SHP77 treated with DMSO at 0.1 percent for 48 hours (cell line): ENCODE measurements around the gene THAP2.

Experiments used
- DNase-seq: peaks from one replicate; lab custom pipeline; 2025; lab: John Stamatoyannopoulos, UW

Gene THAP2

DNA sequence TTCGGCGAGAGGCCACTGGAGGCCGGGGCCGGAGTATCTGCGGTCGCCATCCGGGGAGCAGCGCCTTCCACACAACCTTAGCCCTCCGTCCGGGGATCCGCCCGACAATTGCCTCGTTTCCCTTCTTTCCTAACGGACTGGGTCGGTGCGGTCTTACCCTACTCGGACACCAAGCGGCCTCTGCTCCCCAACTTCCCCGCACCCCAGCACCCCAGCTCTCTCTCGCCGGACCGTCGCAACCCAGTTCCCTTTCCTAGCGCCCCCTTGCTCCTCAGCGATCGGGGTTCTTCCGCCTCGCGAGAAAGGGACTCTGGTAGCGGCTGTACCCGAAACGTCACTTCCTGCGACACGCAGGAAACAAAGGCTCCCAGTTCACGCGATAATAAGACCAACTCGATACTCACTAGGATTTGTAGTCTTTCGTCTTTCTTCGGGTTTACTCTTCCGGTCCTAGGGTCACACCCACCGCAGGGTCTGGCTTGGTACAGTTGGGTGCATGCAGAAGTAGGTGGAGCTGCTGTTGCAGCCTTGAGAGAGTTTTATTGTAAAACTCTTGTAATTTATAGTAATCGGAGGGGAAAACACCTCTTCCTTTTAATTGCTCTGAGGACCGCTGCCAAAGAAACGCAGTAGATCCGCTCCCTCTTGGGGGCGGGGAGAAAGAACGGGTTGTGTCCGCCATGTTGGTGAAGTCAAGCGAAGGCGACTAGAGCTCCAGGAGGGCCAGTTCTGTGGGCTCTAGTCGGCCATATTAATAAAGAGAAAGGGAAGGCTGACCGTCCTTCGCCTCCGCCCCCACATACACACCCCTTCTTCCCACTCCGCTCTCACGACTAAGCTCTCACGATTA, at the start of gene THAP2, which contains the start of gene ZFC3H1:
Gene THAP2, plus strand, starts transcription at position 741 of the 850 bp plus-strand sequence. CDS start 209 bp downstream, outside the sequence.
Gene ZFC3H1, minus strand, starts transcription at position 288 of the 850 bp plus-strand sequence. Its CDS starts 238 bp downstream, at position 50.
- DNase-seq: peak; percentile 99

DNA sequence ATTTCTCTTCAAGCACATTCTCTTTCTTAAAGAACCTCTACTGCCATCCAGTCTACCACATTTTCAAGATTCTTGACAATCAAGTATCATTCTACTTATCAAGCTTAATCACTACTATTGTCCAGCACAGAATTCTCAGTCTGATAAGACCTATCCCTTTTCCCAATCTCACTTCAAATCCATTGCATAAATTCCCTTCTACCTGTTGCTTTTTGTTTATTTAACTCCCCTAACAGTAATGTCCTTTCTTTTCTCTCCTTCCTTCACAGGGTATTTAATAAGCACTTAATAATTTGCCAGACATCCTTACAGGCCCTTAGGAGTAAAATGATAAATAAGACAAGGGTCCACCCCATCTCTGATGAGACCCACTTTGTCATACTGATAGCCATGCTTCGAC, 42.2 kb upstream of the THAP2 start:
- no peak for DNase-seq

DNA sequence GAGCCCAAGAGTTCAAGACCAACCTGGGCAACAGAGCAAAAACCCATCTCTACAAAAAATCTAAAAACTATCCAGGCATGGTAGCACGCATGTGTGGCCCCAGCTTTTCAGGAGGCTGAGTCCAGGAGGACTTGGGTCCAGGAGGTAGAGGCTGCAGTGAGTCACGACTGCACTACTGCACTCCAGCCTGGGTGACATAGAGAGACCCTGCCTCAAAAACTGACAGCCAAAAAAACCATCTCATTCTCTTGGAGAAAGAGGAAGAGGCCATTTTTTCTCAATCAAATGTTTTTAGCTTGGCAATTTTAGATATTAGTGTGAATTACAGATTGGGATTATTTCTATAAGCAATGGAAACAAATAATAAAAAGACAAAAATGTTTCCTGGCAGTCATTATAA, 38.6 kb upstream of the THAP2 start:
- DNase-seq: no peak

DNA sequence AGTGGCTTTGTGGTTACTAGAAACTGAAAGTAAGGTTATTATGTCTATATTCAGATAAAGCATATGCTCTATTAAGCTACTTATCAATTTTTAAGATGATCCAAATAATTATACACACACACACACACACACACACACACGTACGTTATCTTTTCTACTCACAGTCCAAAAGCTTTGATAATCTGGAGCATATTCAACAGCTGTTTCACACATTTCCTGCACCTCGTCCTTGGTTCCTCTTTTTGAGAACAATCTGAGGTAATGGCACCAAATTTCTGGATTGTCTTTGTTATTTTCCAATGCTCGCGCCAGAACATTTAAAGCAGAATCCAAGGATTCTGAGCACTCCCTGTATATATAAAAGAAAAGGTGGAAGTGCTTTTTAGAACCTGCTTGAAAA, 38.0 kb upstream of the THAP2 start:
- no peak for DNase-seq

DNA sequence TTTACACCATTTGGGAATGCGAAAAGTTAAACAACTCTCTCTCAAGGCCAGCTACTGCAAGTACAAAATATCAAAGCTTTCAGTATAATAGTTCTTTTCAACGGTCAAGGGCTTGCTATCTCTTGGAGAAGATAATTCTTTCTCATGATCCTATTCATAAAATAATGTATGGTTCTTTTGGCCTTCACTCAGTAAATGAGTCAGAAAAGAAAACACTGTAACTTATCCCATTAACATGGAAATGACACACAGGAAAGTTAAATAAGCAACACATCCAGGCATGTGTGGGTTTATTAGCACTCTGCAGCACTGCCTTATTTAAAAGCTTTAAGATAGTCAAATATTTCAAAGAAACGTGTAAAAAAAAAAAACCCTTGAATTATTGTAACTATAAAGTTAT, 37.3 kb upstream of the THAP2 start:
- no peak for DNase-seq

DNA sequence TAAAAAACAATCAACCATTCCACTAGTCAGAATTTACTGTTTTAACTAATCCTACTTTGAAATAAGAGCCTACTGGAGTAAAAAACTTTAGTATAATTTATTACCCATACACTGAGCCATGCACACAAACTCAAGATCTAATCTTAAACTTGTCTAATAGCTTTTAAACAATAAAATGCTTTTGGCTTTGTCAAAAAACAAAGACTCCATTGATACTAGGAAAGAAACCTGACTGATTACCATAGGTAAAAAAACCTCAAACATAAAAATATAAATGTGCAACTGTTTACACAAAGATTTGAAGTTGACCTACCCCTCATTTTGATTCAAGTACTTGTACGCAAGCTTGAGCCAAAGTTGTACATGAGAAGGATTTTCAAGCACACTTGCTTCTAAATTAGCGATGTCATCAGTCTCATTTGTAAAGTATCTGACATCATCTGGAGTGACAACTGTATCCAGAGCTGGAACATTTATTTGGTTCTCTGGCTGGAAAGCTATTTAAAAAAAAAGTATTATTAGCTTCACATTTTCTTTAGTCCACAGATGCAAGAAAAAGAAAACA, 36.6 kb upstream of the THAP2 start:
- no peak for DNase-seq

DNA sequence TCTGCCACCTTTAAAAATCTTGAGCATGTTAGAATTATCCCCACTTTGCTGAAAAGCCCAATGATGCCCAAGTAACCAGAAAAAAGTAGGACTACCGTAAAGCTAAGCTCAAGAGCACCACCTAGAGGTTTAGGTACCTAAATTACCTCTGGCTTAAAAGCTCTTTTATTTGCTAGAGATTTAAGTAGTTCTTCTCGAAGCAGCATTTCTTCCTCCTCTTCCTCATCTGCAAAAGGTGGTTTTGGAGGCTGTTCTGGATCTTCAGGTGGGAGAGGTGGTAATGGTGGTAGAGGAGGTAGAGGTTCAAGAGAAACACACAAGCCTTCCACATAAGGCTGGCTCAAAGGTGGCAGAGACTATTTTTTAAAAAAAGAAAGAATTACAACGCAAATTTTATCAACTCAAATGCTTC, 27.4 kb upstream of the THAP2 start:
- DNase-seq: peak; percentile 50

DNA sequence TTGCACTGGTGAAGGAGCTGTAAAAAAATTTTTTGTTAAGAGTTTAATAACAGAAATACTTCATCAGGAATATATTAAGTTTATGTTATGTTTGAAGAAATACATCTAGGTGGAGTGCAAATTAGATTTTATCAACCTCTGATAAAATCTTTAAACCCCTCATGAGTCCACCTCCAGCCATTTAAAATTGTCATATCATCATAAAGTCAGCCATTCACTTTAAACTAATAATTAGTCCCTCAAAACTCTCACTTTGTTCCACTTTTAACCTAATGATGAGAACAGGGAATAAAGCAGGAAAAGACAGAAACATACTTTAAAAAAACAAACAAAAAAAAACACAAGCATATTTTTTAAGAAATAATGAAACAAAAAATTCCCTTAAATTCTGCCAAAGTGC, 25.6 kb upstream of the THAP2 start:
- DNase-seq: no peak

DNA sequence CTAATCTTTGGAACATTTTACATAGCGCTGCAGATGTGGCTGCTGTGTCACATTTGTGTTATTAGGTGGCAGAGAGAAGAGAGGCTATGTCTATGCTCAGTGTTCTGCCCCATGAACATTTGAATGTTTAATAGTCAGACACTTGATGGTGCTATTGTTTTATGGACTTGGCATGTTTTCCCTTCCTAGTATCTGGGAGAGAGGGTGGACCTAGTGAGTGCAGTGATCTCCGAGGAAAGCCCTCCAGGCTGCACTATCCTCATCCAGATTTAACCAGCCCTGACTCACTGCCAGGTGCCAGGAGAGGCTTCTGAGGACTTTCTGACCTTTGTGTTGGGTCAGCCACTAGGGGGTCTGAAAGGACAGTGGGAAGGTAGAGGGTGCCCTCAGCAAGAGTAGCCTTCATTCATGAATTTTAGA, 24.8 kb upstream of the THAP2 start:
- no peak for DNase-seq

DNA sequence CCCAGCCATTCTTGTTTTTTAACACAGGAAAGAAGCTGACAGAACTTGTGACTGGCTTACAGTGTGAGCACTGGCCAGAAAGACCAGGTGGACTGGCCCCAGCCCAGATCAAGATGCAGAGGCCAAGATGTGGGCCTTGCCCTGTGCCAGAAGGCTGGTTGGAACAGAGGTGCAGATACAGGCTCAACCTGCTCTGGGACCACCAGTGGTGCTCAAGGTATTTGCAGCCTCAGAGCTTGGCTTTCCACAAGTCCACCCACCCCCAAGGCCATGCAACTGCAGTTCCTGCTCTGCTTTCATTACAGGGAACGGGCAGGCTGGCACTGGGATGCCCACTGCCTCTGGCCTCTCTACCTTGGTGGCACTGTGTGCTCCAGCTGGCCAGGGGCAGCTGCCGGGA, 23.8 kb upstream of the THAP2 start:
- no peak for DNase-seq

DNA sequence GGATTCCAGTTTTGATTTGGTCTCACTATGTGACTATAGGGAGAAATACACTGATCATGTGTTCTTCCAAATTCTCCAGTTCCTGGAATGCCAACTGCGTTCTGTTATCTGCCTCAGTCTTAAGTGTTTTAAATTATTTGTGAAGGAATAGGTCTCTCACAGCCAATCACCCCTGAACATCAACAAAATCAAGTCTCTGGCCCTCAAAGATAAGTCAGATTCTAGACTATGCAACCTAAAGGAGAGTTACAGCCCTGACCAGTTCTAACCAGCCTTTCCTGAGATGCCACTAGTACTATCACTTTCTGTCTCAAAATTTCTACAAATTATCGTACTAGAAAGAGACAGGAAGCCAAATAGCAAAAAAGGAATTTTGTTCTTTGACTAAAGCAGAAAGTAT, 22.7 kb upstream of the THAP2 start:
- DNase-seq: no peak

DNA sequence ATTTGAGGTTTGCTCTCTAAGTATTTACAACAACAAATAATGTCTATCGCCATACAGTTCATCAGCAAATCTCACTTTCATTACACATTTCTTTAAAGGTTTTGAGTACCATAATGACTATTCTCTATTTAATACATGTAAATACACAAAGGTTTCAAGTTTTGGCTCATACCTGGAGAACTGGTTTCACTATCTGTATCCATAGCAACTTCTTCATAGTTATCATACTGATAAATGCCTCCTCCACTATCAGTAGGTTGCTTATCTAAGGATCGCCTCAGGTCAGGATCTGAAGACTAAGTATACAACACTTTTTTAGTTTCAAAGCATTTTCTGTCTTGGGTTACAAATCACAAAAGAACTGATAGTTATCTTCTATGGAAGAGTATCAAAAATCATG, 21.8 kb upstream of the THAP2 start:
- no peak for DNase-seq

DNA sequence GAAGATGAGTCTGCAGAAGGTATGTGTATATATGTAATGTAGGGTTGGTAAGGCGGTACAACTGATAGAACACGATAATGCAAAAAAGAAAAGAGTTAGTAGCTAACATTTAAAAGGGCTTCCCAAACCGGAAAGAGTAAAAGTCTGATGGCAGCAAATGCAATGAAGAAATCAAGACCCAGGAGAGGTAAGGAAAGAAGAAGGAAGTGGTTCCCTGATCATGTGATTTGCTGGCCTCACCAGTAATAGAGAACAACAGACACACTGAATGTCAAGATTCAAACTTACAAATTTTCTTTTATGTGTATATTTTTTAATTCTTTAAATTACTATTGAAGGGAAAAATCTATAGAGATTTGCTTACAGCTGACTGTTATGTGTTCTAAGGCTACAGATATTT, 18.8 kb upstream of the THAP2 start:
- DNase-seq: no peak

DNA sequence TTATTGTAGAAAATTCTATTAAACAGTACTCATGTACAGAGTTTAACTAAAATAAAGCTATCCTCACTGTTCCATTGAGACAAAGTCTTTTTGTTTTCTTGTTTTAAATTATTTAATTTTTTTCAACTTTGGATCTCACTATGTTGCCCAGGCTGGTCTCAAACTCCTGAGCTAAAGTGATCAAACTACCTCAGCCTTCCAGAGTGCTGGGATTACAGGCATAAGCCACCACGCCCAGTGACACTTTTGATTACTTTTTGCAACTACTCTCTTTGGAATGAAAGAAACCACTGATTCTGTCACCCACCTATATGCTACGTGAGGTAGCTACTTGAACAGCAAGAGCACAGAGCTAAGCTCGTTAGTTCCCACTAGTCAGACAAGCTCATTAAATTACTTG, 17.6 kb upstream of the THAP2 start:
- DNase-seq: no peak

DNA sequence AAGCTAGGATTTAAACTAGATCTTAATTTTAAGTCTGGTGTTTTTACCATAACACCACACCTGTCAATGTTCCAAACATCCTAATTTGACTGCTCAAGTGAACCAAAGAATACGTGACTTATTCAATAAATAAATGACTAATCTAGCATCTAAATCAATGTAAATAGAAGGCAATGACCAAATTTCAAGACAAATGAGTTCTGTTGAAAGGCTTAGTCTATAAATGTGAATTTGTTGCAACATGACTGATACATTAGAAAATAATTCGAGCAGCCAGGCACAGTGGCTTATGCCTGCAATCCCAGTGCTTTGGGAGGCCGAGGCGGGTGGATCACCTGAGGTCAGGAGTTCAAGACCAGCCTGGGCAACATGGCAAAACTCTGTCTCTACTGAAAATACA, 15.6 kb upstream of the THAP2 start:
- DNase-seq: no peak

DNA sequence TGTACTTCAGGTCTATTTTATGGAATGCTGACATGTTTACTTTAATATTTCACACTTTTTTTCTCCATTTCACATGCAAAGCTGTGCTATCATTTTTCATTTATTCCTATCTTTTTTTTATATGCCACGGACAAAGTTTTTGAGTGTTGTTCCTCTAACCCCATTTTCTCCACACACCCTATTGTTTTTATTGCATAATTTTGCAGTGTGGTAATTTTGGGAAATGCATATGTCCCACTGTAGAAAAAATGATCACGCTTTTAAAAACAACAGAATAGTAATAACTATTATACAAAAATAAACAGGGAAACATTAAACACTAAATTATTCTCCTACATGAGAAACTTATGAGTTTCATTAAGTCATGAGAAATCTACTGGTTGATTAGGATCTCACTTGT, 14.7 kb upstream of the THAP2 start:
- DNase-seq: no peak

DNA sequence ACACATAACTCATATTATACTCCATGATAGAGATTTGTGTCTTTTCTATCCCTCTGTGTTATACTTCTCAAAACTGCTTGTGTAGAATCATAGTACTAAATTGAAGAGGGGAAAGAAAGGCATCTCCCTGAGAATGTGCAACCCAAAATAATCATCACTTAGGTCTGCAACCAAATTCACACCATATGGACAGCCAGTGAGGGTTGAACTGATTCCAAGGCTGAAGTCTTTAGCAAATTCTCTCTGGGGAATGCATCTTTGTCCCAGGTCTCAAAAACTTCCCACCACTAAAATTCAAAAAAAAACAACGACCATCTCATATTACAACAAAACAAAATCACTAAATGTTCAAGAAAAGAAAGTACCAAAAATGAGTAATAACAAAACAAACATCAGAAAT, 11.4 kb upstream of the THAP2 start:
- DNase-seq: no peak

DNA sequence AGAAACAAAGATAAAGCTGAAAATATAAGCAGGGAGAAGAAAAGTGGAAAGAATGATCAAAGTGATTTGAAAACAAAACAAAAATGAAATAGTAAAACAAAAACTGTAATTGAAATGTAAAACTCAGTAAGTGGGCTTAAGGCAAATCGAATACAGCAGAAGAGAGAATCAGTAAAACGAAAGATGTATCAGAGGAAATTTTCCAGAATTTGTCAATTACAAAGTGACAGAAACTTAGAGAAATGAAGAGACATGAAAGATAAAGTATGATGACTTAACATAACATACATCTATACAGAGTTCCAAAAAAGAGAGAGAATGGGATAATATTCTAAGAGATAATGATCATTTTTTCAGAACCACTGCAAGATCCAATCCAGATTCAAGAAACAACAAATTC, 11.0 kb upstream of the THAP2 start:
- no peak for DNase-seq

DNA sequence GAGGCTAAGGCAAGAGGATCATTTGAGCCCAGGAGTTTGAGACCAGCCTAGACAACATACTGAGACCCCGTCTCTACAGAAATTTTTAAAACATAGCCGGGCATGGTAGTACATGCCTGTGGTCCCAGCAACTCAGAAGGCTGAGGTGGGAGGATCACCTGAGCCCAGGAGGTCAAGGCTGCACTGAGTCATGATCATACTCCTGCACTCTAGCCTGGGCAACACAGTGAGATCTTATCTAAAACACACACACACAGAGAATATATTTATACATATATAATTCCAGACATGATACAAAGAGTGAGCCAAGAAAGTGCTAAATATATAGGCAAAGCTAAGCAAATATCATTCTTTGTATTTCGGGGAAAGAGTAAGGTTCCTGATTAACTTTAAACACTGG, 9.9 kb upstream of the THAP2 start:
- DNase-seq: no peak

DNA sequence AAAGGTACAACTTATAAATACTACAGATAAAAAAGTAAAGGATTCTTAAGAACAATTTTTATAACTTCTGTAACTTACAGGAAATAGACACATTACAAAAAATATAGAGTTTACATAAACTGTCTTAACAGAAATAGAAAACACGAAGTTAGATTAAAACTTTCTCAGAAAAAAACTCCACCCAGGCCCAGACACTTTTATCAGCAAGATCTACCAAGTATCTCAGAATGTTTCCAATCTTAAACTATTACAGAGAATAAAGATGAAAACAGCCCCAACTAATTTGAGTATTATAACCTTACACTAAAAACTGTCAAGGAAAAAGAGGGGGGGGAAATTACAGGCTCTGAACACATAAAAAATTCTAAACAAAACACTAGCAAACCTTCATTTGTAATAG, 8.6 kb upstream of the THAP2 start:
- DNase-seq: no peak

DNA sequence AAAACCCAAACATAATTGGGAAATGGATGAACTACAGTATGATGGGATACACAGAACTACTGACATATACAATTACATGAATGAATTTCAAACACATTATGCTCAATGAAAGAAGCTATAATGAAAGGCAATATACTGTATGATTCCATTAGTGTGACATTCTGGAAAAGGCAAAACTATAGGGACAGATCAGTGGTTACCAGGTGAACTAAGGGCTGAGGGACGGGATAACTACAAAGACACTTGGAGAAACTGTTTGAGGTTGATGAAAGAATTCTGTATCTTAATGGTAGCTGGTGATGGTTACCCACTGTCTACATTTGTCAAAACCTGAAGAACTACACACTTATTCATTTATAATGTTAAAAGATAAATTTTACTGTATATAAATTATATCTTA, 8.2 kb upstream of the THAP2 start:
- no peak for DNase-seq

DNA sequence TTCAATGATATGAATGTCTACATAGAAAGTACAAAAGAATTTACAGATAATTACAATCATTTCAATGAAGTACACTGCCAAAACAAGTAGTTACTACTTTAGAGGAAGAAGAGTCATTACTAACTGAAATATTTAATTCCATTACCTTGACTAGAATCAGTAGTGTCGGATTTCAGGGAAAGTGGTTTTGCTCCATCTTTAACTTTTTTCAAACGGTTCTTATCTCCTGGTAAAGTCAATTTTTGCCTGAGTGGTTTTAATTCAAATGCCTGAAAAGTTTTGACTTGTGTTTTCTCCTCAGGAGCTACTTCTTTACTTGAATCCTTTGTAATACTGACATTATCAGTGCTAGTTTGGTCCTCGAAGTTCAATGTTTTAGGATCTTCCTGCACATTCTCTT, 7.4 kb upstream of the THAP2 start:
- DNase-seq: no peak

DNA sequence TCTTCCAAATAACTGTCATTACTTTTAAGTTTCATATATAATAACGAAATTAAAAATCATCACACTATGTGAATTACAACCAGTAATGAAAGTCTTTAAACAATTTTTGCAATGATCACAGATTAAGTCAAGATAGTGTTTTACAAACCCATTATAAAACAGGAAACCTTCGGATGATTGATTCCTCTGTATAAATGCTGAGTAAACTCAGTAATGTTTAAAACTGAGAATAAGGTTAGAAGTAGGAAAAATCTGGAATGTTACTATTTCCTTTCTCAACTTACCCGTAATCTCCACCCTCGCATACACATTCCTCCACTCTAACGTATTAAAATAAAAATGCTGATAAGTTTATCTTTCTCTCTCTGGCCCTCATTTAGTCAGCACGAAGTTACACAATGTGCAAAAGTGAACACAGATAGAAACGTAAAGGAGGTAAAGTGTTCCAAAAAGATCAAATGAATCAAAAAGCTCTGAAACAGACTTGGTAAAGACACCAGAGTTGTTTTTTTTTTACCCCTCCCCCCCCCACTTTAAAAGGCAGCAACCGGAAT, 2.0 kb upstream of the THAP2 start:
- DNase-seq: no peak
